ENCODE results near the gene ZNF285. TPM values are rescaled to one million over a fixed set of nuclear protein-coding genes. Genes with fewer than 3 reads are reported as not detected.

Gene ZNF285
- total and polyA plus RNA-seq, 2 of the 8 experiments (the other 6 are each of a cell fraction or from before 2014, with no cell fraction given), result 0.83 to 2.5 TPM

DNA sequence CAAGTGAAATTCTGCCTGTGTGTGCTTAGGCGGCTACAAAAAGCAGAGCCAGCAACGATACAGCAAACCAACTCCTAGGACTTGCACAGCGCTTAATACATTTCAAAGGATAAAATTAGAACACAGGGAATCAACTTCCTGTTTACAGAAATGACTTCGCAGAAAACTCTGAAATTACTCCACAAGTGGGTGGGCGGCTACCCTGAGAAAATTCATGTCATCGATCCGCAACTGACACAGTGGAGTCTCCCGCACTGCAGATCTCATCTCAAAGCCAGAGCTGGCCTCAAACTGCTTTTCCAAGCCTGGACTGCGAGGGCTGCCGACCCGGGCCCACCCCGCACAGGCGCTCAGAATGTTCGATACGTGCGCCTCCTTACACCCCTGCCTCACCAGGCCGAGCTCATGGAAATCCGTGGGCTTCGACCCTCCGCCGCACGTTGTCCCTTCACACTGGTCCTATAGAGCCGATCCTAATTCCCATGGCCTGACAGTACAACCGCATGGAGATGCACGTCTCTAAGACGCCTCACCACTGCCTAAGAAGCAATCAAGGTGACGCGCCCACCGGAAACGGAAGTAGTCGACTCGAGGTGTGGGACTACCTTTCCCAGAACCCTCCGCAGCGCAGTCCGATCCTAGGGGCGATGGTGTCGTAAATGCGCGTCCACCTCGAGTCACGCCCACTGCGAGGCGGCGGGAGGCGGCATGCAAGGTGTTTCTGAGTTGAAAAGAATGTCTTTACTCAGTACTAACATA is 46.7 kb upstream of the ZNF285 start, which contains the start of gene ZNF229 (continued):
- TF ChIP-seq BACH1 (IDR thresholded peaks at IDR 0.05; ENCODE audit: low read length), result no peak
- no peak for TF ChIP-seq EGR1 (IDR thresholded peaks at IDR 0.05; ENCODE audit: borderline replicate concordance, low read depth, low read length)
- no peak for TF ChIP-seq TAF7 (optimal IDR thresholded peaks at IDR 0.05; ENCODE audit: borderline replicate concordance, low read depth, low read length)
- TF ChIP-seq, protein P1, sequence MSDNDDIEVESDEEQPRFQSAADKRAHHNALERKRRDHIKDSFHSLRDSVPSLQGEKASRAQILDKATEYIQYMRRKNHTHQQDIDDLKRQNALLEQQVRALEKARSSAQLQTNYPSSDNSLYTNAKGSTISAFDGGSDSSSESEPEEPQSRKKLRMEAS (IDR thresholded peaks at IDR 0.05), result peak; percentile 83
- TF ChIP-seq BRCA1 (IDR thresholded peaks at IDR 0.05; ENCODE audit: low read depth, low read length), result no peak
- 0 out of 4 replicates have a peak, but pooled peaks of 1 of the 2 experiments have one; percentile 62 for TF ChIP-seq HDAC2 (IDR thresholded peaks at IDR 0.05; ENCODE audit: borderline replicate concordance in 1 of 2, low read depth in 2 of 2, low read length in 2 of 2)
- TF ChIP-seq RNF2 (IDR thresholded peaks at IDR 0.05; ENCODE audit: borderline replicate concordance, low read depth, low read length, missing control alignments, poor library complexity, severe bottlenecking), result no peak
- TF ChIP-seq, protein P2, sequence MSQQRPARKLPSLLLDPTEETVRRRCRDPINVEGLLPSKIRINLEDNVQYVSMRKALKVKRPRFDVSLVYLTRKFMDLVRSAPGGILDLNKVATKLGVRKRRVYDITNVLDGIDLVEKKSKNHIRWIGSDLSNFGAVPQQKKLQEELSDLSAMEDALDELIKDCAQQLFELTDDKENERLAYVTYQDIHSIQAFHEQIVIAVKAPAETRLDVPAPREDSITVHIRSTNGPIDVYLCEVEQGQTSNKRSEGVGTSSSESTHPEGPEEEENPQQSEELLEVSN (IDR thresholded peaks at IDR 0.05), result peak; percentile 71
- TF ChIP-seq POLR2A (IDR thresholded peaks at IDR 0.05; ENCODE audit: control extremely low read depth in 1 of 2, low read depth in 2 of 2, low read length in 2 of 2), result peak in 1 of 2 experiments; percentile 39; a peak in 1 of 3 replicates
- TF ChIP-seq CREB1 (IDR thresholded peaks at IDR 0.05), result peak; percentile 93
- TF ChIP-seq ASH2L (IDR thresholded peaks at IDR 0.05; ENCODE audit: low read length), result no peak
- no peak for TF ChIP-seq NANOG (IDR thresholded peaks at IDR 0.05; ENCODE audit: insufficient read depth, low read depth, low read length, poor library complexity, severe bottlenecking)
- TF ChIP-seq SP4 (IDR thresholded peaks at IDR 0.05; ENCODE audit: low read length), result no peak
- TF ChIP-seq KDM5A (IDR thresholded peaks at IDR 0.05; ENCODE audit: low read length), result no peak
- no peak for TF ChIP-seq POU5F1 (IDR thresholded peaks at IDR 0.05; ENCODE audit: low read depth, low read length)
- TF ChIP-seq RFX5 (IDR thresholded peaks at IDR 0.05; ENCODE audit: borderline replicate concordance, low read depth, low read length), result no peak
- no peak for TF ChIP-seq ZNF274 (IDR thresholded peaks at IDR 0.05; ENCODE audit: borderline replicate concordance, extremely low read depth, low read length)
- peak; percentile 71 for TF ChIP-seq SAP30 (IDR thresholded peaks at IDR 0.05; ENCODE audit: insufficient read depth, insufficient replicate concordance, low read length)
- TF ChIP-seq CBX5 (IDR thresholded peaks at IDR 0.05; ENCODE audit: low read depth, low read length), result no peak
